Upper lobe of left lung (tissue), 6 donors: ENCODE results near the gene GTF2A1. TPM values are rescaled to one million over a fixed set of nuclear protein-coding genes. Genes with fewer than 3 reads are reported as not detected.
"Not testable (repeated sequence)": the region's sequence is repeated elsewhere in the genome, so short reads cannot be mapped to it uniquely, and the experiment has no call there.

ENCODE experiments used
- ATAC-seq, 2 donors: fragments of 200-7000 bp; cut with Tn5 transposase; one replicate each; pipeline ENCODE4 v1.9.1; 2022; ENCODE audit warnings: mild to moderate bottlenecking in 2 of 2, moderate library complexity in 2 of 2; ENCODE audit not compliant: low FRiP score in 2 of 2
- DNase-seq, 2 donors: peaks; one replicate each; pipeline ENCODE4 v3.0.0-alpha.2; 2019 to 2020
- H3K27ac ChIP-seq, 4 donors: fragments of 200-600 bp; sonication (generic); one replicate each; pipeline ENCODE4 v1.5.1; 2016 to 2019
- H3K27me3 ChIP-seq, 4 donors: fragments of 200-600 bp; sonication (generic); one replicate each; pipeline ENCODE4 v1.5.1; 2017 to 2019
- H3K36me3 ChIP-seq, 4 donors: fragments of 200-600 bp; sonication (generic); one replicate each; pipeline ENCODE4 v1.5.1; 2016 to 2019
- H3K4me1 ChIP-seq, 4 donors: fragments of 200-600 bp; sonication (generic); one replicate each; pipeline ENCODE4 v1.5.1; 2018 to 2019
- H3K4me3 ChIP-seq, 4 donors: fragments of 200-600 bp; sonication (generic); one replicate each; pipeline ENCODE4 v1.5.1; 2017 to 2019; ENCODE audit warnings: mild to moderate bottlenecking in 2 of 4, moderate library complexity in 1 of 4
- H3K9me3 ChIP-seq, 4 donors: fragments of 200-600 bp; sonication (generic); one replicate each; pipeline ENCODE4 v1.5.1; 2018 to 2019
- EP300 ChIP-seq, 4 donors: sonication (generic); formaldehyde crosslinking; IDR thresholded peaks; one replicate each; pipeline ENCODE4 v1.5.1; 2017; ENCODE audit warnings: antibody characterized with exemption in 4 of 4, control low read depth in 2 of 4
- POLR2A ChIP-seq, 4 donors: fragments of 450-650 bp; IDR thresholded peaks; one replicate each; pipeline ENCODE4 v1.5.1; 2016 to 2017; ENCODE audit warnings: antibody characterized with exemption in 4 of 4, mild to moderate bottlenecking in 2 of 4
- POLR2AphosphoS5 ChIP-seq, 2 donors: sonication (generic); formaldehyde crosslinking; IDR thresholded peaks; one replicate each; pipeline ENCODE4 v1.5.1; 2017; ENCODE audit warnings: antibody characterized with exemption in 2 of 2
- WGBS, 2 donors: methylation state at CpG; one replicate each; pipeline ENCODE4 v1.1.5; 2017 to 2018; 5-methylcytosine and 5-hydroxymethylcytosine counted together
- total RNA-seq, 6 donors: library from RNA; depleted of rRNA in 4 of 6; stranded (reverse); fragments of >200 nt in 4 of 6; gene quantifications; one replicate each; pipeline versions ENCODE4 v1.1.0 to v1.2.1, GENCODE V29; 2016 to 2021
- TF ChIP-seq, protein P1 (sequence below), 6 experiments: fragments of 450-650 bp in 4 of 6; fragments of 200-600 bp in 2 of 6; sonication (generic) in 2 of 6; IDR thresholded peaks; one replicate each; pipeline ENCODE4 v1.5.1; 2016 to 2019; ENCODE audit warnings: antibody characterized with exemption in 6 of 6
- donor health status: DM: no; HTN: no; CAD: no; lungs with moderate emphysema.
- donor health status: DM: no; HTN: yes; CAD: no; lungs with severe emphysema.

Gene GTF2A1
- total RNA-seq, 6 donors from 2014 or later: 17.2 to 31.6 (median 23.7) TPM

DNA sequence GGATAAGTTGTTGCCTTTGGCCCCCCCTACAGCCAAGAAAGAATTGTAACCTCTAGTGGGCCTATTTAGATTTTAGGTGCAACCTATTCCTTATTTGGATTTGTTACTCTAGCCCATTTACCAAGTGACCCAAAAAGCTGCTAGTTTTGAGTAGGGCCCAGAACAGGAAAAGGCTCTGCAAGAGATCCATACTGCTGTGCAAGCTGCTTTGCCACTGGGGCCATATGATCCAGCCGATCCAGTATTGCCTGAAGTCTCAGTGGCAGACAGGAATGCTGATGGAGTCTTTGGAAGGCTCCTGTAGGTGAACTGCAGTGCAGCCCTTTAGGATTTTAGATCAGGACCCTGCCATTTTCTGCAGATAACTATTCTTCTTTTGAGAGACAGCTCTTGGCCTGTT is 12.9 kb upstream of the GTF2A1 start:
- Histone ChIP-seq H3K36me3 (no peaks in the 10 kb centered on the region), H3K4me1 (no peaks in the 10 kb centered on the region), H3K27ac (no peak overlapping the region), H3K27me3 (no peaks in the 10 kb centered on the region), H3K9me3 (peaks cover 0 to 3% (median 0%) of the 10 kb centered on the region in 4 donors), H3K4me3 (no peak overlapping the region)
- WGBS, 2 donors: 94% methylated on average over 1 of the region's 1 CpG; no CpG with 5 or more reads in 1 of the 2 donors
- ATAC-seq (no peak), DNase-seq (no peak)
- TF ChIP-seq POLR2A (IDR thresholded peaks at IDR 0.05) (no peak), EP300 (IDR thresholded peaks at IDR 0.05) (no peak), POLR2AphosphoS5 (IDR thresholded peaks at IDR 0.05) (no peak)
- TF ChIP-seq, protein P1, sequence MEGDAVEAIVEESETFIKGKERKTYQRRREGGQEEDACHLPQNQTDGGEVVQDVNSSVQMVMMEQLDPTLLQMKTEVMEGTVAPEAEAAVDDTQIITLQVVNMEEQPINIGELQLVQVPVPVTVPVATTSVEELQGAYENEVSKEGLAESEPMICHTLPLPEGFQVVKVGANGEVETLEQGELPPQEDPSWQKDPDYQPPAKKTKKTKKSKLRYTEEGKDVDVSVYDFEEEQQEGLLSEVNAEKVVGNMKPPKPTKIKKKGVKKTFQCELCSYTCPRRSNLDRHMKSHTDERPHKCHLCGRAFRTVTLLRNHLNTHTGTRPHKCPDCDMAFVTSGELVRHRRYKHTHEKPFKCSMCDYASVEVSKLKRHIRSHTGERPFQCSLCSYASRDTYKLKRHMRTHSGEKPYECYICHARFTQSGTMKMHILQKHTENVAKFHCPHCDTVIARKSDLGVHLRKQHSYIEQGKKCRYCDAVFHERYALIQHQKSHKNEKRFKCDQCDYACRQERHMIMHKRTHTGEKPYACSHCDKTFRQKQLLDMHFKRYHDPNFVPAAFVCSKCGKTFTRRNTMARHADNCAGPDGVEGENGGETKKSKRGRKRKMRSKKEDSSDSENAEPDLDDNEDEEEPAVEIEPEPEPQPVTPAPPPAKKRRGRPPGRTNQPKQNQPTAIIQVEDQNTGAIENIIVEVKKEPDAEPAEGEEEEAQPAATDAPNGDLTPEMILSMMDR (IDR thresholded peaks at IDR 0.05): no peak

DNA sequence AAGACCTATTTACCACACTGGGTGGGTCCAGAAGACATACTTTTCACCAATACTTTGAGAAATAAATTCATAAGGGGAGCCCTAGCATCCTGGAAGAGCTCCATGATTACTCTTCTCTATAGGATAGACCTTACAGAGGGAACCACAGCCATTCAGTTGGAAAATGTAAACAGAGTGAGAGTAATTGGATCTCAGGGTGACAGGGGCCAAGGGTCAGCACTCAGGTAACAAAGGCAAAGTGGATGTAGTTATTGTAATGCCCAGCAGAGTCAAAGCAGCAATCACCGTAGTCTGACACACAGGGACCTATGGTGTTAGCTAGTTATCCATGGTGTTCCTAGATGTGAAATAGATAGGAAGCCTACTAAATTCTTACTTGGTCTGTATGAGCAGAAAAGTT is 10.8 kb upstream of the GTF2A1 start:
- Histone ChIP-seq H3K27me3 (no peaks in the 10 kb centered on the region), H3K27ac (no peak overlapping the region)
- no peak for DNase-seq

DNA sequence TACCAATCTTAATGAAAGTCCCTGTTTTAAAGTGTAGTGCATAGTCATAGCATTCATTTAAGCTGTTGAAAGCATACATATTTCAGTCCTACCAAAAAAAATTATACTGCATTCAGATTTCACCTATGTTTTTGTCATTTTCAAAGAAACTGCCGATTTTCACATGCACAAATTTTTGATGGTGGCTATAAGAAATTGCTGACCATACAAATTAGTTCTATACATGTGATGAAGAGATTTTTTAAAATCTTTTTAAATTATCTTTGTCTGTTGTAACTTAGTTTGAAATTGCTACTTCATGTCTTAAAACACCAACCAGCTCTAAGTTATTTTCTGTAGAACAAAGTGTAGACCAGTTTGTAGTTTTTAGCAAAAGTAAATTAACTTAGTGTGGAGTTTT is 3.5 kb upstream of the GTF2A1 start:
- Histone ChIP-seq H3K27me3 (no peaks in the 10 kb centered on the region), H3K9me3 (no peaks in the 10 kb centered on the region), H3K4me1 (peaks cover 0 to 7% (median 6%) of the 10 kb centered on the region in 4 donors), H3K4me3 (no peak overlapping the region), H3K36me3 (no peaks in the 10 kb centered on the region), H3K27ac (no peak overlapping the region)
- DNase-seq: no peak
- ATAC-seq: no peak
- WGBS, 2 donors: 93 to 94% methylated on average over 1 of the region's 1 CpG
- TF ChIP-seq EP300 (IDR thresholded peaks at IDR 0.05) (no peak), POLR2A (IDR thresholded peaks at IDR 0.05) (no peak), POLR2AphosphoS5 (IDR thresholded peaks at IDR 0.05) (no peak)
- TF ChIP-seq, protein P1 (IDR thresholded peaks at IDR 0.05): no peak

More for the DNA sequence above, 10.8 kb upstream of the GTF2A1 start:
- Histone ChIP-seq H3K9me3 (no peaks in the 10 kb centered on the region), H3K36me3 (no peaks in the 10 kb centered on the region), H3K4me3 (no peak overlapping the region), H3K4me1 (no peaks in the 10 kb centered on the region)
- WGBS, 2 donors: 77 to 90% methylated on average over 1 of the region's 1 CpG
- no peak for ATAC-seq
- no peak for TF ChIP-seq POLR2A (IDR thresholded peaks at IDR 0.05)
- no peak for TF ChIP-seq EP300 (IDR thresholded peaks at IDR 0.05)
- TF ChIP-seq, protein P1 (IDR thresholded peaks at IDR 0.05): no peak
- no peak for TF ChIP-seq POLR2AphosphoS5 (IDR thresholded peaks at IDR 0.05)

DNA sequence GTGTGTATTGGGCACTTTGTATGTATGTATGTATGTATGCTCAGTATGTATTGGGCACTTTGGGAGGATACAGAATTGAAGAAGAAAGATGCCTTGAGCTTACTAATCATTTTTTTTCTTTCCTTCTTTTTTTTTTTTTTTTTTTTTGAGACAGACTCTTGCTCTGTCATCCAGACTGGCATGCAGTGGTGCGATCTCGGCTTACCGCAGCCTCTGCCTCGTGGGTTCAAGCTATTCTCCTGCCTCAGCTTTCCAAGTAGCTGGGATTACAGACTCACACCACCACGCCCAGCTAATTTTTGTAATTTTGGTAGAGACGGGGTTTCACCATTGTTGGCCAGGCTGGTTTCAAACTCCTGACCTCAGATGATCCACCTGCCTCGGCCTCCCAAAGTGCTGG is 3.0 kb upstream of the GTF2A1 start:
- not testable (repeated sequence) for H3K9me3 ChIP-seq, DNase-seq, H3K36me3 ChIP-seq, H3K4me1 ChIP-seq, H3K27me3 ChIP-seq, ATAC-seq, H3K4me3 ChIP-seq, H3K27ac ChIP-seq
- WGBS, 2 donors: 95 to 98% methylated on average over 7 of the region's 7 CpGs

DNA sequence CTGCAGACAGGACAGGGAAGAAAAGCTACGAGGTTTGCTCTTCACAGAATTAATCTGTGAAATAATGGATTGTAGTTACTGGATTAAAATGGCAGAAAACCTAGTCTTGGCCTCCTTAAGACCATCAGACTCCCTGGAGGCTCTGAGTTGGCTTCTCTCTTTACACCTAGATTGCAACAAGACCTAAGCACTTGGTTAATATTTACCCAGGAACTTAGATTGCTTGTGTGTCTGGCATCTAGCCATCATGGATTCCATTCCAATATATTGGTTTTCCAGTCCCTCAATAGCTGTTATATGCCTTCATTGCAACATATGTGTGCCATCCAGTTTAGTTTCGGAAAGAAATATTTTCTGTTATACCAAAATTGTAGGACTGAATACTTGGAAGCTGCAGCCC is 1.9 kb upstream of the GTF2A1 start:
- Histone ChIP-seq H3K36me3 (no peaks in the 10 kb centered on the region), H3K27ac (no peak overlapping the region), H3K9me3 (no peaks in the 10 kb centered on the region), H3K27me3 (no peaks in the 10 kb centered on the region), H3K4me3 (no peak overlapping the region), H3K4me1 (peaks cover 8 to 21% (median 14%) of the 10 kb centered on the region in 4 donors)
- no peak for DNase-seq
- 89 to 94% methylated on average over 2 of the region's 2 CpGs for WGBS, 2 donors
- TF ChIP-seq POLR2AphosphoS5 (IDR thresholded peaks at IDR 0.05) (no peak), POLR2A (IDR thresholded peaks at IDR 0.05) (no peak), EP300 (IDR thresholded peaks at IDR 0.05) (no peak)
- TF ChIP-seq, protein P1 (IDR thresholded peaks at IDR 0.05): no peak
- ATAC-seq: no peak
